Epithelial cell of proximal tubule (primary cell): ENCODE data around the gene SP100. TPM values are rescaled to one million over a fixed set of nuclear protein-coding genes. Genes with fewer than 3 reads are reported as not detected.
A peak's percentile ranks its signal among the peaks of the same experiment; 100 is the strongest.

ENCODE experiments used
- DNase-seq: peaks from one replicate; pipeline ENCODE4 v3.0.0-alpha.2; 2011; ENCODE audit warnings: low read depth
- H3K4me3 ChIP-seq: 2 replicates; pipeline ENCODE4 v1.5.1; 2011; ENCODE audit warnings: low read depth, mild to moderate bottlenecking, low read length
- CTCF ChIP-seq: conservative IDR thresholded peaks from 2 replicates; pipeline ENCODE4 v1.5.1; 2012; ENCODE audit warnings: low read depth, mild to moderate bottlenecking, low read length
- total RNA-seq: library from RNA; depleted of rRNA; stranded (reverse); fragments of >200 nt; gene quantifications from 2 replicates; pipeline ENCODE4 v1.2.3, GENCODE V29; 2015

Gene SP100
- total RNA-seq, 1 donor from 2014 or later, result 30.3 TPM

DNA sequence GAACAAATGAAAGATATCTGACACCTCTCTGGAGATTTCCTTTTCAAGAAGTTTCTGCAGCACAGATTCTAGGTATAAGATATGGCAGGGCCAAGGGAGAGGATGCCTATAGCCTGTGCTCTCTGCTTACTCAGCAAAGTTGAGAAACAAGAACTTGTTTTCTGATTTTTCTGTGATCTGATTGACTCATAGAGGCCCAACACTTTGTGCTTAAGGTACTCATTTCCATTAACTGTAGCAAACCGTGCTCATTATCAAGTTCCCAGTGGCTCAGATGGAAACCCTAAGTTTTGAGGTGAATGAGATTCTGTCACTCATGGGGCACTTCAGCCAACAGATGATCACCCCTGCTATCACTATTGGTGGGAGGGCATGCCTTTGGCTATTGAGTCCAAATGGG, 124.3 kb downstream of the SP100 start:
- TF ChIP-seq CTCF, result no peak
- H3K4me3 ChIP-seq, result no peak overlapping the region
- no peak for DNase-seq

DNA sequence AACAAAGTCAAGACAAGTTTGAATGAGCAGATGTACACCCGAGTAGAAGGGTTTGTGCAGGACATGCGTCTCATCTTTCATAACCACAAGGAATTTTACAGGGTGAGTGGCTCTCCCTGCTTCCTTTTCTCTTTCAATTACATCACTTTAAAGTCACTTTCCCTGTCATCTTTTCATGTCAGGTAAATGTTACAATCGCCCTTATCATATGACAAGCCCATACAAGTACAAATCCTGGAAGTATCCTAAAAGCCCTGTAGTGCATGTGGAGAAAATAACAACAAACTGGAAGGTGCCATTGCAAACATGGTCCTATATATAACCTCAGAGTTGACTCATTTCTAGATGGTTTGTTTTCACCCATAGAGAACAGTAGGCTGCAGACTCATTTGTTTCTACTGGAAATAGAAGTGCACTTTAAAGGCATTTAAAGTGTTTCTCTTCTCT, 126.0 kb downstream of the SP100 start:
- H3K4me3 ChIP-seq, result no peak overlapping the region
- no peak for TF ChIP-seq CTCF
- no peak for DNase-seq

DNA sequence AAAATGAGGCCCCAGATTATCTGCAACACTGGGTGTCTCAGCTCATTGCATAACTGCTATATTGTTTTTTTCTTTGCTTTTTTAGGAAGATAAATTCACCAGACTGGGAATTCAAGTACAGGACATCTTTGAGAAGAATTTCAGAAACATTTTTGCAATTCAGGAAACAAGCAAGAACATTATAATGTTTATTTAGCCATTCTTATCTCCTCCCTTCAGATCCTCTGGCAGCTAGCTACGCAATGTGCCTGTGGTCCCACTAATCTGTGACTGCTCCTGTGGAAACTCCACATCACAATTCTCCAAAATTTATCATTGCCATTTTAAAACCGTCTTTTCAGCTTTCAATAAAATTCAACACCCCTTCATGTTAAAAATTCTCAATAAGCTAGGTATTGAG, 126.8 kb downstream of the SP100 start:
- H3K4me3 ChIP-seq, result no peak overlapping the region
- no peak for TF ChIP-seq CTCF
- DNase-seq, result no peak

DNA sequence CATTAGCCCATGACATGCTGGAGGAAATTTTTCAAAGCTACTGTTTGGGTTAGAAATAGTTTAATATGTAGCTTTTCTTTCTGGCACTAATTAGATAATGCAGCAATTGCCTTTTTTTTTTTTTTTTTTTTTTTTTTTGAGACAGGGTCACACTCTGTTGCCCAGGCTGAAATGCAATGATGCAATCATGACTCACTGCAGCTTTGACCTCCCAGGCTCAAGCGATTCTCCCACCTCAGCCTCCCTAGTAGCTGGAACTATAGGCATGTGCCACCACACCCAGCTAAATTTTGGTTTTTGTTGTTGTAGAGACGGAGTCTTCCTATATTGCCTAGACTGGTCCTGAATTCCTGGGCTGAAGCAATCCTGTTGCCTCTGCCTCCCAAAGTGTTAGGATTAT, 136.2 kb downstream of the SP100 start:
- no peak for TF ChIP-seq CTCF
- H3K4me3 ChIP-seq, result no peak overlapping the region
- peak; percentile 16 for DNase-seq

DNA sequence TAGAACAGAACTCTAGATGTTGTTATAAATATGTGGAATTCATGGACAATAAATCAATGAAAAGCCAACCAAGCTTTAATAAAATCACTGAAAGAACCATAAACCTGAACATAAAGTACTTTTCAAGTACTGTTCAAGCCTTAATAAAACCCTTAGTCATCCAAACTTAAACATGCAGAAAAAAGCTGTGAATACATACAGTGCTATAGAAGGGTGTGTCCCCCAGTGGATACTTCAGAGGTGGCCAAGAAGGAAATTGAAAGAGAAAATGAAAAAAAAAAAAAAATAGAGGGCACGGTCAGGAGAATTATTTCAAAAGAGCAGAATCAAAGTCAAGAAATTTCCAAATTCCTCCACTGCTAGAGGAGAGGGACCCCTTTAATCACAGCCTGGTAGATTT, 141.1 kb downstream of the SP100 start:
- DNase-seq, result no peak
- H3K4me3 ChIP-seq, result no peak overlapping the region
- no peak for TF ChIP-seq CTCF

- H3K4me3 ChIP-seq, result no peak overlapping the region
- DNase-seq, result no peak
- no peak for TF ChIP-seq CTCF
Measured at GRCh38 chr2:230564805-230565779, 149.1 kb downstream of the SP100 start.

DNA sequence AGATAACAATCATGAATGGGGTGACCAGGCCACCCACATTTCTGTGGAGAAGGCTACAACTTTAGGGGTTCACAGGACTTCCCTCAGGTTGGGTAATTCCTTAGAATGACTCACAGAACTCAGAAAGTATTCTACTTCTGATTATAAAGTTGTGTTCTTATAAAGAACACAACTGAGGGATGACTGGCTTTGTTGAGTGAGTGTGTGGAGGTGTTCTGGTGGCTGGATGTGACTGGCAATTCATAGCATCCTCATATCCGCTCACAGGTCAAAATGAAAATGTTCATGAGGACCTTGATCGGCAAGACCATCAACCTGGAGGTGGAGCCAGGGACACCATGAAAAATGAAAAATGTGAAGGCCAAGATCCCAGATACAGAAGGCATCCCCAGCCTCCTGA, 153.3 kb downstream of the SP100 start:
- DNase-seq, result no peak
- TF ChIP-seq CTCF, result no peak
- no peak overlapping the region for H3K4me3 ChIP-seq
